GM18873 (cell line): ENCODE results near the gene OCSTAMP.

ENCODE experiments used
- ATAC-seq: cut with Tn5 transposase; IDR thresholded peaks from one replicate; pipeline ENCODE4 v1.9.1; 2021; ENCODE audit warnings: mild to moderate bottlenecking, moderate library complexity, moderate number of reproducible peaks; ENCODE audit not compliant: unreplicated experiment, low FRiP score

Gene OCSTAMP, protein sequence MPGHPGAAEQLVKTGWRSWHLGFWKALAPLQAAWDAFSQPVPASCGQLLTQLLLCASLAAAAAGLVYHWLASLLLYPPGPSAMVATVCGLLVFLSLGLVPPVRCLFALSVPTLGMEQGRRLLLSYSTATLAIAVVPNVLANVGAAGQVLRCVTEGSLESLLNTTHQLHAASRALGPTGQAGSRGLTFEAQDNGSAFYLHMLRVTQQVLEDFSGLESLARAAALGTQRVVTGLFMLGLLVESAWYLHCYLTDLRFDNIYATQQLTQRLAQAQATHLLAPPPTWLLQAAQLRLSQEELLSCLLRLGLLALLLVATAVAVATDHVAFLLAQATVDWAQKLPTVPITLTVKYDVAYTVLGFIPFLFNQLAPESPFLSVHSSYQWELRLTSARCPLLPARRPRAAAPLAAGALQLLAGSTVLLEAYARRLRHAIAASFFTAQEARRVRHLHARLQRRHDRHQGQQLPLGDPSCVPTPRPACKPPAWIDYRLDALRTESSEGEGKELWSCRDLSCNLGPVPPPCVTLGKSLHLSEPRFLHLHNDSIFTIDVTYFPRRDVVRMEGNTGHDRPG

DNA sequence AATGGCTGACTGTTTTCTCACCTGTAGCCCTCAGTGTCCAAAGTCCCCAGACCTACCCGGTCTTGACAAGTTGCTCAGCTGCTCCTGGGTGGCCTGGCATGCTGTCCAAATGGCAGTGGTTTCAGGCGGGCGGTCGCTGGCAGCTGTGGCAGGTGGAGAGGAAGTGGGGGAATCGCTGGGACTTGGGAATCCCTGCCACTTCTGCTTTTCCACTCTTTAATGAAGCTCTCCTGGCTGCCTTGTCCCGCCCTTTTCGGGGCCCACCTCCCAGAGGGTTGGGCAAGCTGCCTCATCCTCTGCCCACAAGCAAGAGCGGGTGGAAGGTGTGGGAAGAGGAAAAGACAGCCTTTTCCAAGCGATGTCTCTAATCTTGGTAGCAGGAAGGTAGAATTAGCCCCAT, at the start of gene OCSTAMP:
Gene OCSTAMP, minus strand, starts transcription at position 194 of the 400 bp plus-strand sequence. Its CDS starts 94 bp downstream, at position 100.
- ATAC-seq, result no peak

DNA sequence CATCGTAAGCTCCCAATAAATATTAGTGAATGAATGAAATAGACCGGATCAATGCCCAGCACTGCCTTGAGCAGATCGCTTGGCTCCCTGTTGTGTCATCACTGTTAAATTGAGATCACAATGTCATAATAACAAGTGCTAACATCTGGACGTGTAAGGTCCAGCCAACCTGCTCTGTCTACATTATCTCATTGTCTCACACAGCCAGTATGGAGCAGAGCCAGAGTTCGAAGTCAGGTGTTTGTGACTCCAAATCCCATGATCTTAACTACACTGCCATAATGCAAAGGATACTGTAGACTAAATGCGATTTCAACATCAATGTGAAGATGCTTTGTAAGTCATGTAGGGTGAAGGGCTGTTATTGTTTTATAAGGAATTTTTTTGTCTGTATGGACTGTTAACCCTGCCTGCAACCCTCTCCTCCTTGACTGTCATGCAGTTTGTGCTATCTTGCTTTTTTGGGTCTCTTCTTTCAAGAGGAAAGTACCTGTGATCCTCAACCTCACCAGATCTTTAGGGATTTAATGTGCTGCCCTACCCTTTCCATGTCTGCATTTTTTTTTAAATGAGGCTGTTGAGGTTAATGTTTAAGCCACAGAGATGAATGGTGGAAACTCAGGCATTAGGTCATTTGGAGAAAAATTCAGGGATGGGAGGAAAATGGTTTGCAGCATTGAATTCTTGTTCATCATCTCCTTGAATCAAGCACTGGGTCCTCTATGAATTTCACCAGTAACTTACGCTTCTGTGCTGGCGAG, 49.0 kb upstream of the OCSTAMP start:
- ATAC-seq, result no peak

GRCh38 chr20:46595933-46596332, 45.5 kb upstream of the OCSTAMP start:
- ATAC-seq, result no peak

DNA sequence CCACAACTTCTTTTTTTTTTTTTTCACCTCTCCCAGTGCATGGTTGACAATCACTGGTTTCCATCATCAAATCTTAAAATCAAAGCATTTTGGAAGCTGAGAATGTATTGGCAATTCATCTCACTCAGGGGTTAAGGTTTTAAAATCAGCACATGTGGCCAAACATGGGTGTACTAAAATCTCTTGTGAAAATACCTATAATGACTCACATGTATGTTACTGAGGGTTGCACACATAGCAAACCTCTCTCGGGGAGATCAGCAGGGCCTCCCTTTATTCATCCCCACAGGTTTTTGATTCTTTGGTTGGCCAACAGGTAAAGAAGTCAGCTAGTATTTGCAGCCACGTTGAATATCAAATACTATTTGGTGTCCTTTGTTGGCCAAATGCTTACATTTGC, 44.3 kb upstream of the OCSTAMP start:
- ATAC-seq, result no peak

DNA sequence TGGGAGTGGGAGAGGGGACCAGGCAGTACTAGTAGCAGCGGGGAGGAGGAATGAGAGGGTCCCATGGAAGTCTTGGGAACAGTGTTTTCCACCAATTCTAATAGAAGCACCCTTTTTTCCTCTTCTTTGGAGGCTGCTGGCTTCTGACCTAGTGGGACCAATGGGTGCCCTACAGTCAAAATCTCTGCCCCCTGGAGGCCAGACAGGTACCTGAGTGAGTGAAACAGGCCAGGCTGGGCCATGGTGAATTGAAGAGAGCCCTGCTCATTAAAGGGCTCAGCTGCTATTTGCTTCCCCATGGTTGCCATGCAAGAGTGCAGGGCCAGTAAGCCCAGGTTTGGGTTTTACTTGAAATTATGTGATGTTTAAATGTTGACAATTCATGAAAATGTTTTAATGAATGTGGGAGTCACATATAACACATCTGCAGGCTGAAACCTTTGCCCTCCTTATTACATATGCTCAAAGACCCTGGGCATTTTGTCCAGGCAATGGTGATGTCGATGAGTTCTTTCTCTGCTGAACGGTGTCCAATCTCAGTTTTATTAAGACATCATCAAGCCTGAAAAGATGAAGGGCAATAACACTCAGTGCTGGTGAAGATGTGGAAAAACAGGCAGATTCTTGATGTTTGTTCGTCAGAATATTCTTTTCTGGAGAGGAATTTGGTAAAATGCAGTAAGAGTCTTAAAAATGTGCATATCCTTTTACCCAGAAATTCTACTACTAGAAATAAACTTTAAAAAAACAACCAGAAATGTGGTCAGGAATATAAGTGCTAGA, 42.3 kb upstream of the OCSTAMP start:
- no peak for ATAC-seq

- no peak for ATAC-seq
Observed at GRCh38 chr20:46590443-46590842, 40.0 kb upstream of the OCSTAMP start.

DNA sequence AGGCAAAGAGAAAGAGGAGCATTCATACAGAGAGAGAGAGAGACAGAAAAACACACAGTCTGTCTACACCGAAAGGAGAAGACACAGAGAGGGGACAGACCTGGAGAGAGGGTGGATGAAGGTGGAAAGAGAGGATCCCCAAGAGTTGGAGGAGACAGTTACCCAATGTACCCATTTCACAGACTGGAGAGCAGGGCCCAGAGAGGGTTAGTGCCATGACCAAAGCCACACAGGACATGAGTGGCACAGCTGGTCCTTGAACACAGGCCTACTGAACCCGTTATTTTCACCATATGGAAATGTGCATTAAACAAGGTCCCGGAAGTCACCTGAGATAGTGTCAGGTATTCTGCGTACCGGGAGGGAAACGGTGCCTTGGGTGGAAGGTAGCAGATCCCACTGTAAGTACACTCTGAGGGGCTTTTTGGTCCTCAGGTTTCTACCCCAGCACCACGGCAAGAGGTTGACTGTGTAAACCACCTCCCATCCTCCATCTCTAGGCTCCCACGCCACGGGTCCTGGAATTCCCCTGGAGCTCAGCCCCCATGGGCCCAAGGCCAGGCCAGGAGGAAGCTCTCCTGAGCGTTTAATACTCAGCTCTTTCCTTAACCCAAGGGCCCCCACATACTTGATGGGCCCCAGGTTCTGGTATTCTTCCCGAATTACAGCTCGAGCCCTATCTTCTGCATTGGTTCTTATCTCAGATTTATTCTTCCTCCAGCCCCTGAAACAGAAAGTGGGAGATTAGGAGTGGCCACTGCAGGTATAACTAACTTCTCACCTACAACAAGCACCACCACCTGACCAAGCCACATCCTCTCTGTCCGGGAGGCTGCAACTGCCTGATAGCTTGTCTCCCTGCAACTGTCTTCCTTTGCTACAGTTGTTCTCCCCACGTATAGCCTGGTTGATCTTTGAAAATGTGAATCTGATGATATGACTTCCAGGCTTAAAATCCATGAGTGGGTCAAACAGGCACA, 38.4 kb upstream of the OCSTAMP start:
- ATAC-seq, result no peak

DNA sequence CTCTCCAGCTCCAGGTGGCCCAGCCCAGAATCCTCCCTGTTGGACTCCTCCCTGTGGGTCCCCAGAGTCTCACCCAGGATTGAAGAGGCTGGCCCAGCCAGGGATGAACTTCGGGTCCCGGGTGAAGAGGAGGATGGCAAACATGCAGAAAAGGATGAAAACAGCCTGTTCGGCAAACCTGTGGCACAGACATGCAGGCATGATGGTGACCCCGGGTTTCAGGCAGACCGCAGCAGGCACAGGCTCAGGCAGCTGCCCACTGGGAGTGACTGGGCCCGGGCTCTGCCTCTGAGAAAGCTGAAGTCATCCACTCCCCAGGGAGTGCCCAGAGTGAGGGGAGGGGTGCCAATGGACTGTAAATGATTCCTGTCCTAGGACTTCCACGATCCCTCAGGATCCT, 37.5 kb upstream of the OCSTAMP start:
- ATAC-seq, result no peak

- ATAC-seq, result no peak
Observed at GRCh38 chr20:46586724-46587123, 36.3 kb upstream of the OCSTAMP start.

DNA sequence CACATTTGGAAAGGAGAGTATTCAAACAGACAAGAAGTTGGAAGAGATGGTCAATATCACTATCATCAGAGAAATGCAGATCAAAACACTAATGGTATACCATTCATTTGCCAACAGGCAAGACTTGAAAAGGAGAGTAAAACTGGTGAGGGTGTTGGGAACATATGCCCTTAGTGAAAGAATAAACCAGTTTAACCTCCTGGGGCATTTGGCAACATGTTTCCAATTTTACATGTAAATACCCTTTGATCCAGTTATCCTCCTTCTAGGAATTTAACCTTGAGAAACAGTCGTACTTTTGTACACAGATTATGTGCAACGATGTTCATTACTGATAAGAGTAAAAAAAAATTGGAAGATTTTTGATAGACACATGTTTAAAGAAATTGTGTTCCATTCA, 34.1 kb upstream of the OCSTAMP start:
- no peak for ATAC-seq

DNA sequence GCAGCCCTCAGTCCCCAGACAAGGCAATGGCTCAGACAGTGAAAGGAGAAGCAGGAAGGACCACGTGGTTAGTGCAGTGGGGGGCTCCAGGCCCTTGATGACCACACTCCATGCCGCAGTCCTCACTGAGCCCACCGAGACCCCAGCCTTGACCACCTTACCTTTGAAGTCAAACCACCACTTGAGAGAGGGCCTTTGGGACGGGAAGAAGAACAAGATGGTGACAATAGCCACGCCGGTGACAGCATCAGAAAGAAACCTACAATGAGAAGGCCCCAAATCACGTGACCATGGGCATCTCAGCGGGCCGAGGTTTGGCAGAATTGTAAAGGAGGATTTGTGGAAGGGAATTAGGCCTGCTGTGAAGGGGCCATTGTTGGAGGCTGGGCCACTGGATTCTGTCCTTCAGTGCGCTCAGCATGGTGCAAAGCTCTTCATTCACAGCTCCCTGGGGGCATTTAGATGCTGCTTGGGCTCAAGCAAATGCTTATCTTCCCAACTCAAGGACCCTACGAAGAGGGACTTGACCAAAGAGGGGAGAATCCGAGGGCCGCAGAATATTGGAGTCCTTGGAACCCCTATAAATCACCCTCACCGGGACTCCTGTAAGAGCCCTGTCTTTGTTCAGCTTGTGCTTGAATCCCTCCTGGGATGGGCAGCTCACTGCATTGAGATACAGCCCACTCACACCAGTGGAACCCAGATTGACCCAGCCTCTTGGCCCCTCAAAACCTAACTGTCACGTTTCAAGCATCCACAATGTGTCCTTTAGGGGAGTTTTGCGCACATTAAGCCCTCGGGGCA, 33.2 kb upstream of the OCSTAMP start:
- ATAC-seq, result no peak

GRCh38 chr20:46582648-46583047, 32.2 kb upstream of the OCSTAMP start:
- no peak for ATAC-seq

- no peak for ATAC-seq
Observed at GRCh38 chr20:46581391-46581790, 30.9 kb upstream of the OCSTAMP start.

GRCh38 chr20:46580613-46581205, 30.3 kb upstream of the OCSTAMP start:
- ATAC-seq, result no peak

GRCh38 chr20:46578745-46579144, 28.3 kb upstream of the OCSTAMP start:
- no peak for ATAC-seq

DNA sequence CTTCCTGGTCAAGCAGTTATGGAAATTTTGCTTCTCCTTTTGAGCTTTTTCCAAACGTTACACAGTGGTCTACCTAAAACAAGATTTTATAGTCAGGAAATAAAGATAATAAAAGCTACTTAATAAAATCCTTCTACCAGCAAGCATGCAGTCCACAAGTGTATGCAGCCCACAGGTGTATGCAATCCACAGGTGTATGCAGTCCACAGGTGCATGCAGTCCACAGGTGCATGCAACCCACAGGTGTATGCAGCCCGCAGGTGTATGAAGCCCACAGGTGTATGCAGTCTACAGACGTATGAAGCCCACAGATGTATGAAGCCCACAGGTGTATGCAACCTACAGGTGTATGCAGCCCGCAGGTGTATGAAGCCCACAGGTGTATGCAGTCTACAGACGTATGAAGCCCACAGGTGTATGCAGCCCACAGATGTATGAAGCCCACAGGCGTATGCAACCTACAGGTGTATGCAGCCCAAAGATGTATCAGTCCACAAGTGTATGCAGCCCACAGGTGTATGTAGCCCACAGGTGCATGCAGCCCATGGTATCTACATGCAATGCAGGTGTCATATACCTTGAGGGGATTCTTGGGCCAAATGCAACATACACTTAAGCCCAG, 26.4 kb upstream of the OCSTAMP start:
- ATAC-seq, result no peak

DNA sequence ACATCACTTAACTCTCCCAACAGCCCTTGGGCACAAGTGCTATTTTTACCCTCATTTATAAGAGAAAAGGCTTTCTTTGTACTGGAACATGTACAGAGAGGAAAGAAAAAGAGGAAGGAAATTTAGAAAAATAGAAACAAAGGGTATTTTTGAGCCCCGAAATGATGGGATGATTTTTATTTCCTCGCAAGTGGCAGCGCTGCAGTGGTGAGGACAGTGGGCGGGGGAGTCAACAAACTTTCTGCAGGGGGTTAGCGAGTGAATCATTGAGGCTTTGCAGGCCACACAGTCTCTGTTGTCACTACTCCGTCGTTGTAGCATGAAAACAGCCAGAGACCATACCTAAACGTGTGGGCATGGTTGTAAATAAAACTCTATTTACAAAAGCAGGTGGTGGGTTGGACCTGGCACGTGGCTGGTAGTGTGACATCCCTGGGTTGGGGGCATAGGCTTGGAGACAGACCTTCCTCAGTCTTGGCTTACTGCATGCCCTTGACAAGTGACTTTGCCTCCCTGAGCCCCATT, 25.5 kb upstream of the OCSTAMP start:
- no peak for ATAC-seq

- ATAC-seq, result no peak
Observed at GRCh38 chr20:46575394-46575793, 24.9 kb upstream of the OCSTAMP start.
